KG1 (cell line): Measurements from ENCODE around the gene LNPEP.

Experiments
- DNase-seq: peaks from one replicate; lab custom pipeline; 2025; lab: John Stamatoyannopoulos, UW

The LNPEP gene

GRCh38 chr5:96935559-96936430 lies at the start of gene LNPEP:
TSS of gene LNPEP (plus strand) at chr5:96936080. CDS start at chr5:96936156, 76 bp downstream.
- DNase-seq, result peak; percentile 30

GRCh38 chr5:96893342-96893741 lies 42.5 kb upstream of the LNPEP start:
- DNase-seq, result no peak

GRCh38 chr5:96896276-96896675 lies 39.6 kb upstream of the LNPEP start:
- no peak for DNase-seq

- DNase-seq, result no peak
These were observed 39.1 kb upstream of the LNPEP start for GRCh38 chr5:96896806-96897205.

- DNase-seq, result no peak
These were observed 34.5 kb upstream of the LNPEP start for GRCh38 chr5:96901384-96901783.

GRCh38 chr5:96901841-96902240 lies 34.0 kb upstream of the LNPEP start:
- DNase-seq, result no peak

- DNase-seq, result no peak
These were observed 33.0 kb upstream of the LNPEP start for GRCh38 chr5:96902876-96903275.

- DNase-seq, result no peak
These were observed 32.6 kb upstream of the LNPEP start for GRCh38 chr5:96903300-96903699.

GRCh38 chr5:96904054-96904931 lies 31.6 kb upstream of the LNPEP start:
- DNase-seq, result no peak

- DNase-seq, result no peak
These were observed 30.0 kb upstream of the LNPEP start for GRCh38 chr5:96905864-96906263.

- no peak for DNase-seq
These were observed 26.9 kb upstream of the LNPEP start for GRCh38 chr5:96909003-96909402.

GRCh38 chr5:96909435-96909834 lies 26.4 kb upstream of the LNPEP start:
- no peak for DNase-seq

GRCh38 chr5:96911139-96911538 lies 24.7 kb upstream of the LNPEP start:
- DNase-seq, result no peak

- DNase-seq, result no peak
These were observed 22.6 kb upstream of the LNPEP start for GRCh38 chr5:96913233-96913632.

GRCh38 chr5:96919754-96920197 lies 16.1 kb upstream of the LNPEP start:
- DNase-seq, result no peak

GRCh38 chr5:96920744-96921355 lies 15.0 kb upstream of the LNPEP start:
- DNase-seq, result no peak

- no peak for DNase-seq
These were observed 13.2 kb upstream of the LNPEP start for GRCh38 chr5:96922499-96923244.

- no peak for DNase-seq
These were observed 11.8 kb upstream of the LNPEP start for GRCh38 chr5:96924016-96924443.

GRCh38 chr5:96926276-96926675 lies 9.6 kb upstream of the LNPEP start:
- no peak for DNase-seq

GRCh38 chr5:96927008-96927407 lies 8.9 kb upstream of the LNPEP start:
- DNase-seq, result no peak

- no peak for DNase-seq
These were observed 6.8 kb upstream of the LNPEP start for GRCh38 chr5:96928931-96929708.
